ENCODE results near the gene FAM3A.

Gene FAM3A

DNA sequence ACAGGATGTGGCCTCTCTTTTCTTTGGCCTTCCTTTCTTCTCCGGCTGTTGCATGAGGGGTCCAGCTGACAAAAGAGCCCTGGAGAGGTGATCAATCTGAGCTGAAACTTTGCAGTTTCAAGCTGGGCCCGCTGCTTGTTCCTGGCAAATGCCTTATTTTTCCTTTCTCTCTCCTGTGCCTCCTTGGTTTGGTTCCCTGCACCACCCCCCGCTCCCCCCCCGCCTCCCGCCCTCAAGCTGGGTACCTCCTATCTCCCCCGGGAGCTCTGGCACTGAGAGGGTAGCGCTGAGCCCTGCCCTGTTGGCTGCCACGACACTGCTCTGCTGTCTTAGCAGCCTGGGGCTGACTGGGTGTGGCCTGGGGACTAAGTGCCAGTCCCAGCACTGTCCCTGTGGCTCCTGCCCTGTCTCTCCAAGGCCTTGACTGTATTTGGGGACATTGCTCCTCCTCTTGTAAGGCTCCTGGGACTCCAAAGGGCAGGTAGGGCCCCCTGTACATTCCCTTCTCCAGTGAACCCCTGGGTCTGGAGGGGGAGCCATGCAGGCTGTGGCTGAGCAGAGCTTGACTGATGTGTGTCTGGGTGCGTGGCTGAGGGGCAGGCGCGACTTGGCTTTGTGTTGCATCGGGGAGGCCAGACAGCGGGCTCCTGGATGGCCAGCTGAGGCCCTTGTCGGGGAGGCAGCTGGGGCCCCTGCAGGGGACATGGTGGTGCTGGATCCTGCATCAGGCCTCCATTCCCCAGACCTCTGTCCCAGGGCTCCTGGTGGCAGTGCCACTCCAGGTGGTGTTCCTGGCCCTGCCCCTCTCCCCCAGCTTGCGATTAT is 56.9 kb downstream of the FAM3A start:
- no peak for DNase-seq (ENCODE audit: low read depth)

DNA sequence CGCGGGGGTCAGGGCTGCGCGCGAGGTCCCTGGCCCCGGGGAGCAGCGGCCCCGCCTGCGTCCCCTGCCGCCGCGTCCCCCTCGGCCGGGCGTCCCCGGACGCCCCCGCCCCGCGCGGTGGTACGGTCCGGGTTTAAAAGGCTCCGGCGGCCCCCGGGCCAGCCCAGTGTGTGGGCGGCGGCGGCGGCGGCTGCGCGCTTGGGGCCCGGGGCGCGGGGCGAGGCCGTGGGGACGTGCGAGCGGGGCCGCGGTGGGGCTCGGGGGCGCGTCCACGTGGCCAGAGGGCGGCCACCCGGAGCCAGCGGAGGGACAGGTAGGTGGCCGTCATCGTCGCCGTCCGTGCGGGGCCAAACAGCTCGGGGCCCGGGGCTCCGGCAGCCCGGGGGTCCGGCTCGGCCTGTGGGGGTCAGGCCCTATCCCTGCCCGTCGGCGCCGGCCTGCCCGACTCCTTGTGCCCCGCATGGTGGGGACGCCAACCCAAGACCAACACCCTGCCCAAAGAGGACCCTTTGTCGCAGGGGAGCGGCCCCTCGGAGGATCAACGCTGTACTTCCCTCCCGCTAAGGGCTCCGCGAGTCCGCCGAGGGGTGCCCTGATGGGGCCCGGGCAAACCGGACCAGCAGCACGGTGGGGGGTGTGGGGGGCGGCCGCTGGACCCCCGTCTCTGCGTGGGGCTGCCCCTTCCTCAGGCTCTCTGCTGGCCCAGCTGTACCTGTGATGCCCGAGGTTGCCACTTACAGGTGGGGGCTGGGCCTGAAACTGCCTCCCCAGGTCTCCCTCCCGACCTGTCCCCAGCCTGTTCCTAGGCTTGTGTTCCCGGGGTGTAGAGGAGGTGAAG is 57.7 kb downstream of the FAM3A start, which contains the start of gene PLXNA3:
TSS of gene PLXNA3 (plus strand) at position 166 of the 838 bp plus-strand sequence. CDS start 1,903 bp downstream, outside the sequence.
- no peak for DNase-seq (ENCODE audit: low read depth)

- DNase-seq (ENCODE audit: low read depth), result no peak
These were observed 58.4 kb downstream of the FAM3A start for GRCh38 chrX:154457491-154458115.

All from CMK (cell line).